K562 (cell line): ENCODE data around the gene TXK. TPM values are rescaled to one million over a fixed set of nuclear protein-coding genes. Genes with fewer than 3 reads are reported as not detected.

Source experiments
- ATAC-seq: fragments of 200-7000 bp; cut with Tn5 transposase; 3 replicates; pipeline ENCODE4 v1.9.1; 2020; ENCODE audit warnings: moderate library complexity
- BruUV-seq: library from RNA; stranded (reverse); fragments of 400-500 nt; replicated peaks from 2 replicates; lab custom pipeline; 2021; lab: Mats Ljungman, UMichigan
- CTCF ChIA-PET: fragments of 300-600 bp; formaldehyde crosslinking; extraction: SDS; loops from one replicate; lab custom pipeline; 2021; ENCODE audit warnings: low intra/inter-chr PET ratio; lab: Yijun Ruan, JAX
- POLR2A ChIA-PET: fragments of 300-600, 350-650 bp; sonication (Branson Sonifier 250); formaldehyde crosslinking; extraction: SDS; loops from one replicate; lab custom pipeline; 2021; ENCODE audit warnings: antibody characterized with exemption, inconsistent platforms; lab: Yijun Ruan, JAX
- DNase-seq, 4 experiments: peaks; one replicate each; pipeline versions ENCODE4 v3.0.0 to v3.0.0-alpha.2; 2011 to 2018; ENCODE audit warnings: low spot score in 3 of 4, mixed read lengths in 3 of 4; ENCODE audit errors: extremely low read depth in 1 of 4
- FAIRE-seq: peaks from 2 replicates; lab custom pipeline; 2011; peaks lifted over from hg19 to GRCh38; lab: Jason Lieb, UNC
- H2AFZ ChIP-seq: 2 replicates; pipeline ENCODE4 v1.6.0; 2011; ENCODE audit warnings: low read depth, low read length, control low read depth, inconsistent platforms
- H3K27ac ChIP-seq: fragments of 200-600 bp; 3 replicates; pipeline ENCODE4 v1.8.0; 2011; ENCODE audit warnings: low read depth, mild to moderate bottlenecking, control low read depth, inconsistent platforms, low read length, moderate library complexity, mixed read lengths; ENCODE audit errors: extremely low read depth
- H3K27me3 ChIP-seq, 2 experiments: fragments of 300-600 bp in 1 of 2; 2 replicates in 1 of 2; 3 replicates in 1 of 2; pipeline versions ENCODE4 v1.6.0 to v1.8.0; 2011; ENCODE audit warnings: inconsistent platforms in 2 of 2, low read length in 2 of 2, mild to moderate bottlenecking in 1 of 2, mixed read lengths in 1 of 2, moderate library complexity in 1 of 2; ENCODE audit not compliant: control insufficient read depth in 2 of 2, insufficient read depth in 2 of 2
- H3K36me3 ChIP-seq: fragments of 300-600 bp; 3 replicates; pipeline ENCODE4 v1.8.0; 2011; ENCODE audit warnings: mild to moderate bottlenecking, low read length, inconsistent platforms; ENCODE audit not compliant: control insufficient read depth, insufficient read depth
- H3K4me1 ChIP-seq, 2 experiments: fragments of 200-600 bp in 1 of 2; replicated peaks in 1 of 2; 2 replicates in 1 of 2; 3 replicates in 1 of 2; pipeline versions ENCODE4 v1.5.1 to v1.8.0; 2011; ENCODE audit warnings: inconsistent platforms in 2 of 2, low read length in 2 of 2, mild to moderate bottlenecking in 1 of 2, mixed read lengths in 1 of 2, moderate library complexity in 1 of 2; ENCODE audit not compliant: control insufficient read depth in 2 of 2, insufficient read depth in 2 of 2
- H3K4me2 ChIP-seq: 2 replicates; pipeline ENCODE4 v1.6.1; 2011; ENCODE audit warnings: low read length, control low read depth, inconsistent platforms, mixed read lengths; ENCODE audit not compliant: insufficient read depth
- H3K4me3 ChIP-seq: fragments of 200-600 bp; sonication (generic), shearing (Covaris generic); 2 replicates; pipeline ENCODE4 v1.5.1; 2016; ENCODE audit warnings: control low read depth, inconsistent platforms
- H3K79me2 ChIP-seq: fragments of 200-600 bp; 3 replicates; pipeline ENCODE4 v1.8.0; 2011; ENCODE audit warnings: low read length, inconsistent platforms; ENCODE audit not compliant: control insufficient read depth, insufficient read depth
- H3K9ac ChIP-seq, 2 experiments: 2 replicates each; pipeline versions ENCODE4 v1.6.0 to v1.6.1; 2011; ENCODE audit warnings: low read depth in 2 of 2, low read length in 2 of 2, control low read depth in 1 of 2, inconsistent platforms in 1 of 2, mild to moderate bottlenecking in 1 of 2, mixed read lengths in 1 of 2; ENCODE audit not compliant: insufficient read depth in 1 of 2
- H3K9me1 ChIP-seq: one replicate; pipeline ENCODE4 v1.6.0; 2011; ENCODE audit warnings: inconsistent platforms, mild to moderate bottlenecking, low read length, moderate library complexity; ENCODE audit not compliant: control insufficient read depth, insufficient read depth
- H3K9me3 ChIP-seq: replicated peaks from 2 replicates; pipeline ENCODE4 v1.5.1; 2011; ENCODE audit warnings: low read depth, low read length, inconsistent platforms; ENCODE audit not compliant: control insufficient read depth, insufficient read depth
- H4K20me1 ChIP-seq: replicated peaks from 2 replicates; pipeline ENCODE4 v1.6.1; 2011; ENCODE audit warnings: low read length, inconsistent platforms, mixed read lengths; ENCODE audit not compliant: control insufficient read depth, insufficient read depth
- whole genome bisulfite sequencing: fragments of 100-300 bp; shearing (Covaris generic); methylation state at CpG from one replicate; pipeline ENCODE4 v1.1.6; 2016; ENCODE audit warnings: low coverage, mixed read lengths; ENCODE audit not compliant: insufficient coverage; ENCODE audit errors: missing lambda C conversion rate; 5-methylcytosine and 5-hydroxymethylcytosine counted together
- in situ Hi-C: fragments of 300-500 bp; cut with MboI; formaldehyde crosslinking; loops from 4 replicates; pipeline ENCODE4 v1.15.0; 2018; ENCODE audit warnings: inconsistent platforms, mixed read lengths
- intact Hi-C: fragments of 100-400 bp; cut with micrococcal nuclease; formaldehyde crosslinking; loops from 2 replicates; pipeline ENCODE4 v1.14.2; 2022
- polyA plus RNA-seq, 8 experiments: library from polyadenylated mRNA; depleted of rRNA in 4 of 8; stranded (reverse) in 5 of 8; unstranded in 3 of 8; fragments of >200 nt; fragmentation: Nextera tagmentation in 2 of 8; fragmentation: Illumina TruSeq in 1 of 8; extraction: Ambion mirVana in 2 of 8; extraction: Trizol in 1 of 8; gene quantifications; 2 replicates each; pipeline versions ENCODE4 v1.2.1 to v1.2.3, GENCODE V29; 2011 to 2014; ENCODE audit warnings: inconsistent platforms in 1 of 8, missing spikeins in 1 of 8
- total RNA-seq, 7 experiments: library from RNA; depleted of rRNA in 6 of 7; stranded (reverse); fragments of >200 nt in 6 of 7; fragmentation: Illumina TruSeq in 2 of 7; extraction: Trizol in 2 of 7; gene quantifications; 2 replicates each; pipeline versions ENCODE4 v1.2.1 to v1.2.3, GENCODE V29; 2011 to 2021; ENCODE audit warnings: low replicate concordance in 1 of 7
- TF ChIP-seq, protein P1 (sequence below): fragments of 450-650 bp; IDR thresholded peaks from 2 replicates; pipeline ENCODE4 v1.6.1; 2017; ENCODE audit warnings: antibody characterized with exemption, mild to moderate bottlenecking

TXK gene
- total and polyA plus RNA-seq, 9 of the 15 experiments (the other 6 are each of a cell fraction or from before 2014, with no cell fraction given) = 0.24 to 1.1 (median 0.45) TPM; not detected in 1

- peak overlapping the region; percentile 82 for H3K27ac ChIP-seq
- H3K4me2 ChIP-seq = peak overlapping the region; percentile 22; the same call in 1 of the 2 replicates
- no peaks in the 10 kb centered on the region for H3K27me3 ChIP-seq
- CTCF ChIA-PET = no interaction called here
- no peak; the same call in 2 of the 3 replicates for ATAC-seq
- in situ Hi-C loops = no loop called here
- intact Hi-C loops = no loop called here
- no peaks in the 10 kb centered on the region for H3K9me1 ChIP-seq
- H3K79me2 ChIP-seq = no peaks in the 10 kb centered on the region
- H3K4me3 ChIP-seq = no peak overlapping the region
- TF ChIP-seq, protein P1, sequence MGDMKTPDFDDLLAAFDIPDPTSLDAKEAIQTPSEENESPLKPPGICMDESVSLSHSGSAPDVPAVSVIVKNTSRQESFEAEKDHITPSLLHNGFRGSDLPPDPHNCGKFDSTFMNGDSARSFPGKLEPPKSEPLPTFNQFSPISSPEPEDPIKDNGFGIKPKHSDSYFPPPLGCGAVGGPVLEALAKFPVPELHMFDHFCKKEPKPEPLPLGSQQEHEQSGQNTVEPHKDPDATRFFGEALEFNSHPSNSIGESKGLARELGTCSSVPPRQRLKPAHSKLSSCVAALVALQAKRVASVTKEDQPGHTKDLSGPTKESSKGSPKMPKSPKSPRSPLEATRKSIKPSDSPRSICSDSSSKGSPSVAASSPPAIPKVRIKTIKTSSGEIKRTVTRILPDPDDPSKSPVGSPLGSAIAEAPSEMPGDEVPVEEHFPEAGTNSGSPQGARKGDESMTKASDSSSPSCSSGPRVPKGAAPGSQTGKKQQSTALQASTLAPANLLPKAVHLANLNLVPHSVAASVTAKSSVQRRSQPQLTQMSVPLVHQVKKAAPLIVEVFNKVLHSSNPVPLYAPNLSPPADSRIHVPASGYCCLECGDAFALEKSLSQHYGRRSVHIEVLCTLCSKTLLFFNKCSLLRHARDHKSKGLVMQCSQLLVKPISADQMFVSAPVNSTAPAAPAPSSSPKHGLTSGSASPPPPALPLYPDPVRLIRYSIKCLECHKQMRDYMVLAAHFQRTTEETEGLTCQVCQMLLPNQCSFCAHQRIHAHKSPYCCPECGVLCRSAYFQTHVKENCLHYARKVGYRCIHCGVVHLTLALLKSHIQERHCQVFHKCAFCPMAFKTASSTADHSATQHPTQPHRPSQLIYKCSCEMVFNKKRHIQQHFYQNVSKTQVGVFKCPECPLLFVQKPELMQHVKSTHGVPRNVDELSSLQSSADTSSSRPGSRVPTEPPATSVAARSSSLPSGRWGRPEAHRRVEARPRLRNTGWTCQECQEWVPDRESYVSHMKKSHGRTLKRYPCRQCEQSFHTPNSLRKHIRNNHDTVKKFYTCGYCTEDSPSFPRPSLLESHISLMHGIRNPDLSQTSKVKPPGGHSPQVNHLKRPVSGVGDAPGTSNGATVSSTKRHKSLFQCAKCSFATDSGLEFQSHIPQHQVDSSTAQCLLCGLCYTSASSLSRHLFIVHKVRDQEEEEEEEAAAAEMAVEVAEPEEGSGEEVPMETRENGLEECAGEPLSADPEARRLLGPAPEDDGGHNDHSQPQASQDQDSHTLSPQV = no peak
- TF ChIP-seq, all 486 proteins: peak for 0
- no peak for DNase-seq
- Histone ChIP-seq H4K20me1 (no peaks in the 10 kb centered on the region), H3K4me1 (peaks cover 0 to 17% of the 10 kb centered on the region in 2 experiments; a peak in 3 of 5 replicates), H3K9ac (peak overlapping the region in 1 of 2 experiments; percentile 64; a peak in 2 of 4 replicates), H3K36me3 (peaks cover 11% of the 10 kb centered on the region; the same call in 2 of the 3 replicates), H2AFZ (peak overlapping the region; percentile 46; the same call in 1 of the 2 replicates), H3K9me3 (no peaks in the 10 kb centered on the region)
- no TSS peak for BruUV-seq
- 83% methylated on average over 4 of the region's 4 CpGs for WGBS
- POLR2A ChIA-PET = interaction anchor here (1.4 kb wide), 1 partner anchor 11 kb away, joined by 6 read pairs; no protein-coding TSS in a partner anchor
- FAIRE-seq = no peak
Observed at GRCh38 chr4:48172651-48173050, 38.6 kb upstream of the TXK start.
